Adrenal gland (tissue), 5 donors: ENCODE data around the gene PLCG2.

Experiments used
- CTCF ChIP-seq, 6 experiments: fragments of 450-650 bp in 4 of 6; fragments of 200-600 bp in 2 of 6; sonication (generic) in 1 of 6; IDR thresholded peaks; 1 replicate in 5 of 6; 2 replicates in 1 of 6; pipeline versions ENCODE4 v1.5.1 to v1.8.0; 2016 to 2021; ENCODE audit warnings: antibody characterized with exemption in 6 of 6, mild to moderate bottlenecking in 2 of 6, moderate library complexity in 1 of 6
- POLR2A ChIP-seq, 2 donors: fragments of 450-650 bp; IDR thresholded peaks; one replicate each; pipeline ENCODE4 v1.6.1; 2017; ENCODE audit warnings: antibody characterized with exemption in 2 of 2, mild to moderate bottlenecking in 2 of 2, moderate library complexity in 1 of 2
- donor health status: DM: no; HTN: no; CAD: no.

GRCh38 chr16:81817296-81817695 is 38.2 kb downstream of the PLCG2 start:
- TF ChIP-seq CTCF (IDR thresholded peaks at IDR 0.05) (no peak), POLR2A (IDR thresholded peaks at IDR 0.05) (no peak)
